Activated T-cell treated with anti-CD3 and anti-CD28 coated beads, Interleukin-2, amount 50 U/mL, for 24 hours (primary cell): ENCODE measurements around the gene ZNF519.
"Not testable (repeated sequence)": the region's sequence is repeated elsewhere in the genome, so short reads cannot be mapped to it uniquely, and the experiment has no call there.

Source experiments
- DNase-seq: peaks from one replicate; pipeline ENCODE4 v3.0.0-alpha.2; 2020
- H3K27ac Mint-ChIP-seq: 2 replicates; pipeline ENCODE4 v1.8.0; 2020; ENCODE audit warnings: mild to moderate bottlenecking, mixed read lengths
- H3K27me3 Mint-ChIP-seq: 2 replicates; pipeline ENCODE4 v1.8.0; 2020; ENCODE audit warnings: mixed read lengths
- H3K36me3 Mint-ChIP-seq: 2 replicates; pipeline ENCODE4 v1.8.0; 2020; ENCODE audit warnings: low read depth, mixed read lengths
- H3K4me1 Mint-ChIP-seq: 2 replicates; pipeline ENCODE4 v1.8.0; 2020; ENCODE audit warnings: low read depth, mixed read lengths
- H3K4me3 Mint-ChIP-seq: 2 replicates; pipeline ENCODE4 v1.8.0; 2020; ENCODE audit warnings: mild to moderate bottlenecking, moderate library complexity, mixed read lengths
- H3K9me3 Mint-ChIP-seq: 2 replicates; pipeline ENCODE4 v1.8.0; 2020; ENCODE audit warnings: mixed read lengths

ZNF519 gene

GRCh38 chr18:14151564-14152113 is 19.4 kb upstream of the ZNF519 start:
- not testable (repeated sequence) for DNase-seq

GRCh38 chr18:14150766-14151165 is 18.5 kb upstream of the ZNF519 start:
- H3K9me3 Mint-ChIP-seq, DNase-seq, H3K27me3 Mint-ChIP-seq, H3K4me1 Mint-ChIP-seq, H3K36me3 Mint-ChIP-seq, H3K4me3 Mint-ChIP-seq, H3K27ac Mint-ChIP-seq: not testable (repeated sequence)

More at GRCh38 chr18:14151564-14152113, 19.4 kb upstream of the ZNF519 start:
- H3K36me3 Mint-ChIP-seq, H3K27ac Mint-ChIP-seq, H3K4me1 Mint-ChIP-seq, H3K4me3 Mint-ChIP-seq, H3K27me3 Mint-ChIP-seq, H3K9me3 Mint-ChIP-seq: not testable (repeated sequence)

- not testable (repeated sequence) for H3K9me3 Mint-ChIP-seq, H3K4me1 Mint-ChIP-seq, H3K27ac Mint-ChIP-seq, DNase-seq, H3K4me3 Mint-ChIP-seq, H3K36me3 Mint-ChIP-seq, H3K27me3 Mint-ChIP-seq
These were observed 17.7 kb upstream of the ZNF519 start for GRCh38 chr18:14149916-14150420.

- H3K27me3 Mint-ChIP-seq, H3K9me3 Mint-ChIP-seq, H3K4me1 Mint-ChIP-seq, H3K4me3 Mint-ChIP-seq, H3K27ac Mint-ChIP-seq, DNase-seq, H3K36me3 Mint-ChIP-seq: not testable (repeated sequence)
These were observed 17.1 kb upstream of the ZNF519 start for GRCh38 chr18:14149121-14149850.

GRCh38 chr18:14147935-14148865 is 16.0 kb upstream of the ZNF519 start:
- not testable (repeated sequence) for H3K27me3 Mint-ChIP-seq, H3K27ac Mint-ChIP-seq, H3K9me3 Mint-ChIP-seq, H3K4me3 Mint-ChIP-seq, H3K4me1 Mint-ChIP-seq, DNase-seq, H3K36me3 Mint-ChIP-seq

- H3K4me1 Mint-ChIP-seq, DNase-seq, H3K9me3 Mint-ChIP-seq, H3K27ac Mint-ChIP-seq, H3K27me3 Mint-ChIP-seq, H3K4me3 Mint-ChIP-seq, H3K36me3 Mint-ChIP-seq: not testable (repeated sequence)
These were observed 14.5 kb upstream of the ZNF519 start for GRCh38 chr18:14146771-14147170.

GRCh38 chr18:14145581-14146338 is 13.5 kb upstream of the ZNF519 start:
- H3K4me1 Mint-ChIP-seq, H3K27me3 Mint-ChIP-seq, H3K9me3 Mint-ChIP-seq, H3K36me3 Mint-ChIP-seq, H3K4me3 Mint-ChIP-seq, DNase-seq: not testable (repeated sequence)
- H3K27ac Mint-ChIP-seq: peak overlapping the region; percentile 22

GRCh38 chr18:14145021-14145420 is 12.8 kb upstream of the ZNF519 start:
- H3K4me3 Mint-ChIP-seq, H3K9me3 Mint-ChIP-seq, H3K27ac Mint-ChIP-seq, H3K36me3 Mint-ChIP-seq, DNase-seq, H3K27me3 Mint-ChIP-seq, H3K4me1 Mint-ChIP-seq: not testable (repeated sequence)

- no peak overlapping the region for H3K27ac Mint-ChIP-seq
- H3K4me1 Mint-ChIP-seq: no peaks in the 10 kb centered on the region
- no peaks in the 10 kb centered on the region for H3K36me3 Mint-ChIP-seq
- no peaks in the 10 kb centered on the region for H3K9me3 Mint-ChIP-seq
- H3K4me3 Mint-ChIP-seq: no peak overlapping the region
- no peak for DNase-seq
- H3K27me3 Mint-ChIP-seq: no peaks in the 10 kb centered on the region
These were observed 12.3 kb upstream of the ZNF519 start for GRCh38 chr18:14144628-14144895.

GRCh38 chr18:14143871-14144627 is 11.8 kb upstream of the ZNF519 start:
- not testable (repeated sequence) for H3K27ac Mint-ChIP-seq, H3K36me3 Mint-ChIP-seq, H3K4me1 Mint-ChIP-seq, H3K27me3 Mint-ChIP-seq, DNase-seq, H3K4me3 Mint-ChIP-seq, H3K9me3 Mint-ChIP-seq

- not testable (repeated sequence) for H3K4me1 Mint-ChIP-seq, H3K27me3 Mint-ChIP-seq, H3K4me3 Mint-ChIP-seq, H3K9me3 Mint-ChIP-seq, H3K36me3 Mint-ChIP-seq, DNase-seq, H3K27ac Mint-ChIP-seq
These were observed 11.2 kb upstream of the ZNF519 start for GRCh38 chr18:14143396-14143795.

GRCh38 chr18:14142177-14142576 is 9.9 kb upstream of the ZNF519 start:
- not testable (repeated sequence) for H3K4me3 Mint-ChIP-seq

GRCh38 chr18:14139583-14139982 is 7.3 kb upstream of the ZNF519 start:
- H3K27ac Mint-ChIP-seq, H3K36me3 Mint-ChIP-seq, H3K27me3 Mint-ChIP-seq, H3K9me3 Mint-ChIP-seq, DNase-seq, H3K4me1 Mint-ChIP-seq, H3K4me3 Mint-ChIP-seq: not testable (repeated sequence)

More at GRCh38 chr18:14142177-14142576, 9.9 kb upstream of the ZNF519 start:
- H3K36me3 Mint-ChIP-seq, H3K4me1 Mint-ChIP-seq, H3K27ac Mint-ChIP-seq, H3K9me3 Mint-ChIP-seq, DNase-seq, H3K27me3 Mint-ChIP-seq: not testable (repeated sequence)

- not testable (repeated sequence) for H3K4me3 Mint-ChIP-seq, DNase-seq, H3K27ac Mint-ChIP-seq
These were observed 5.7 kb upstream of the ZNF519 start for GRCh38 chr18:14137971-14138370.

More at GRCh38 chr18:14137971-14138370, 5.7 kb upstream of the ZNF519 start:
- not testable (repeated sequence) for H3K9me3 Mint-ChIP-seq, H3K36me3 Mint-ChIP-seq, H3K4me1 Mint-ChIP-seq, H3K27me3 Mint-ChIP-seq
